HG03575 (cell line): Measurements from ENCODE around the gene RABAC1.

Experiments
- ATAC-seq: cut with Tn5 transposase; IDR thresholded peaks from one replicate; pipeline ENCODE4 v1.9.1; 2021; ENCODE audit not compliant: unreplicated experiment, insufficient number of reproducible peaks, low FRiP score; ENCODE audit errors: extremely low read depth

The RABAC1 gene

DNA sequence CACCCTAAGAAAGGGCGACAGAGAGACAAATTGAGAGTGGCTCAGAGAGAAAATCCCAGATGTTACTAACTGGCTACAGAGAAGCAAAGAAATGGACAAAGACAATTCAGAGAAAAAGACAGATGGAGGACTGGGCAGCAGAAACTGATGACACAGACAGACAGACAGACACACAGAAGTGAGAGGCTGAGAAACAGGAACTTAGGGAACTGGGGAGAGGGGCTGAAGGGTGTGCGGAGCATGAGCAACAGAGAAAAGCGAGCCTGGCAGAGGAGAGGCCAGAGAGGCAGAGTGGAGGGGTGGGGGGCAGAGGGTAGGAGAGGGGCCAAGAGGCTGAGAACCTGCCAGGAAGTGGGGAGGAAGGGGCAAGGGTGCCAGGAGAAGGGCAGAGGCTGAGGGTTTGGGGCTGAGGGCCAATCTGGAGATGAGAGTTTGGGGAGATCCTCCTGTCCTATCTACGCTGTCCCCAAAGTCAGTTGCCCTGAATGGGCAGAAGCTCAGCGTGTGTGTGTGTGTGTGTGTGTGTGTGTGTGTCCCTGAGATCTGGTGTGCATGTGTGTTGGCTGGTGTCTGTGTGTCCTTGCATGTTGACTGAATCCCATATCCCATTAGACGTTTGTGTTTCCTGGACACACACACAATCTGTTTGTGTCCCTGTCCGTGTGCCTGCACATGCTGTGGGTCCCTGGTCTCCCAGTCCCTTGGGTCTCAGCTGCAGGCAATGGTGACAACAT, 25.3 kb downstream of the RABAC1 start:
- no peak for ATAC-seq

DNA sequence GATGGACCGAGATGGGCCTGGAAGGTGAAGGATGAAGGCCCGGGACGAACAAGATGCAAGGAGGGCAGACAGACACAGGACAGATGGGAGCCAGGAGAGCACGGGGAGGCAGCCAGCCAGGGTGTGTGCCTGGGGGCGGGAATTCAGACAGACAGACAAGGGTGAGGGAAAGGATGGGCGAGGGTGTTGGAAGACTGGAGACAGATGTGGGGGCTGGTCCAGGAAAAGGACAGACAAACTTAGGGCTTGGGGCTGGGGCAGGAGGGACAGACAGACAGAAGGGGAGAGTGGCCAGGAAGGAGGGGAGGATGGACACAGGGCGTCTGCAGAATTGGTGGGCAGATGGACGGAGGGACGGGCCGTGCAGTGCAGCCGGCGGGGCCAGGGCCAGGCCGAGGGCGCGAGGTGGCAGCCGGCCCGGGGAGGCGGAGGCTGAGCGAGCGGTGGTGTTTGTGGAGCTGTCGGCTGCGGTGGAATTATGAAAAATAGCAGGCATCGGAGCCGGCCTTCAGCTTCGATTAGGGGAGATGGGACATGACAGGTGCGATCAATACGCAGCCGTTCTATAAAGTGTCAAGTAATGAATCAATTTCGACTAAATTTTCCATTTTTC, 26.3 kb downstream of the RABAC1 start:
- no peak for ATAC-seq

DNA sequence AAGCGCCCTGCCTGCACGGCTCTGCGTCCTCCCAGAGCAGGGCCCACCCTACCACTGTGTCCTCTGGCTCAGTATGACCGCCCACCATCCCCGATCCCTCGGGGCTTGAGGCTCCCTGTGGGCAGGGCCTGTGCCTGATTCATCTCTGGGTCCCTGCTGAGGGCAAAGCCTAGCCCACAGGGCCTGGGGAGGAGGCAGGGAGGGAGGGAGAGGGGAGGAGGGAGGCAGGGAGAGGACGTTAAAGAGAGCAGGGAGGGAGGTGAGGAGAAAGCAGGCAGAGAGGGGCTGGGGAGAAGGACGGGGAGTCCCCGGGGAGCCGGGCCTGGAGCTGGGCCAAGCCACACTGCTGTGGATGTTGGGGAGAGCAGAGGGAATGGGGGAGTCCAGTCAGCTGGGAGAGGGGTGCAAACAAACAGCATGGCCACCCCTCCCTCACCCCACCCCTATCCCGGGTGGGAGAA, 26.8 kb downstream of the RABAC1 start:
- ATAC-seq: no peak

DNA sequence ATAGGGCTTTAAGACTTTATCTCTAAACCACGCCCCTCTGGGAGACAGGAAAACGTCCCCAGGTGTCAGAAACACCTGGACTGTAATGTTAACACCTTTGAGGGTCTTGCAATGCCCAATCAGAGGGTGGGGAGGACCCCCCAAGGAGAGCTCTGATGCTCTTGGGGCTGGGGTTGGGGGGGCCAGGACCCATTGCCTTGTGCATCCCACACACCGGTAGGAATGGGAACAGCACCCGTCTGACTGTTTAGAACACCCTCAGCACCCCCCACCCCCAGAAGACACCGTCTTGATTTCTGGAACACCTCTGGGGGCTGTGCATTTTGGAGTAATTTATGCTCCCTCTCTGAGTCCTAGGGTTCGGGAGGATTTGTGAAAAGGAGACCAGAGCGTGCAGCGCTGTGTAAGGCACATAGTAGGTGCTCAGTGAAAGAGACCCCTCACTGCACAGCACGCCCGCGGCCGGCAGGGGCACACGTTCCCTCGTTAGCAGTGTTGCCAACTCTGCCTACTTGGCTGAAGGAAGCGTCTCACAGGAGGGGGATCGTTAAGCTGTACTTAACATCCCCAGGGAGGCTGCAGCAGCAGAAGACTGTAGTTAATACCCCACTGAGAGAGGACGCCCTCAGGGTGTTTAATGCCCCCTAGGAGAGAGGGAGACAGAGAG, 28.1 kb downstream of the RABAC1 start:
- ATAC-seq: no peak

DNA sequence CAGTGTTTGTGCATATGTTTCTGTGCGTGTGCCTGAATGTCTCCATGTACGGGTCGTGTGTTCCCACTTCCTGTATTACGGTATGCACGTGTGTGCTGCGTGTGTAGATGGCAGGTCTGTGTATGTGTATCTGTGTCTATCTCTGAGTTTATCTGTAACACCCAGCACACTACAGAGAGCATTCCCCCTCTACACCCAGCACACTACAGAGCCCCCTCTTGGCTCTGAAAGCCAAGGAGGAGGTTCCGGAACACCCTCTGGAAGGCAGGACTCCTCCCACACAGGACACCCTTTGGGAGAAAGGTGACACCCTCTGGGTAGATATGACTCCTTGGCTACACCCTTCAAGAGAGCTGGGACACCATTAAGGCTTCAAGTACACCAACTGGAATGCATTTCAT, 28.8 kb downstream of the RABAC1 start:
- no peak for ATAC-seq

DNA sequence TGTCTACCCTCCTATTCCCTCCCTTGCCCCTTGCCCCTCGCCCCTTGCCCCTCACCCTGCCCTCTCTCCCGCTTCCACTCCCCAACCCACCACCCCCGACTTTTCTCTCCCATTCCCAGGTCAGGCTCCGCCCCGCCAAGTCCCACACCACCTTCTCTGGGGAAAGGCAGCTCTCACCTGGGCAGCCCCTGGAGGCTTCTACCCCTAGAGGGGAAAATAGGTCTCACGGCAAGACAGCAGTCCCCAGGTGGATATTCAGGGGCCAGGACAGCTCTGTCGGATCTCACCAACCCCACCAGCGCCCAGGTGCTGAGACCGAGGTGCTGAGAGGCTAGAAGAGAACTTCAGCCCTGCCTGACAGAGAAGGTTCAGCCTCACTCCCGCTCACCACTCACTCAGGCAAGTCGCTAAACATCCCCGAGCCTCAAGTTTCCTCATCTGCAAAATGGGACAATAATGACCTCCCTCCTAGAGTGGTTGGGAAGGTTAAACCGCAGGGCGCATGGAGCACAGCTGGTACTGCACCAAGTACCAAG, 29.5 kb downstream of the RABAC1 start:
- no peak for ATAC-seq

DNA sequence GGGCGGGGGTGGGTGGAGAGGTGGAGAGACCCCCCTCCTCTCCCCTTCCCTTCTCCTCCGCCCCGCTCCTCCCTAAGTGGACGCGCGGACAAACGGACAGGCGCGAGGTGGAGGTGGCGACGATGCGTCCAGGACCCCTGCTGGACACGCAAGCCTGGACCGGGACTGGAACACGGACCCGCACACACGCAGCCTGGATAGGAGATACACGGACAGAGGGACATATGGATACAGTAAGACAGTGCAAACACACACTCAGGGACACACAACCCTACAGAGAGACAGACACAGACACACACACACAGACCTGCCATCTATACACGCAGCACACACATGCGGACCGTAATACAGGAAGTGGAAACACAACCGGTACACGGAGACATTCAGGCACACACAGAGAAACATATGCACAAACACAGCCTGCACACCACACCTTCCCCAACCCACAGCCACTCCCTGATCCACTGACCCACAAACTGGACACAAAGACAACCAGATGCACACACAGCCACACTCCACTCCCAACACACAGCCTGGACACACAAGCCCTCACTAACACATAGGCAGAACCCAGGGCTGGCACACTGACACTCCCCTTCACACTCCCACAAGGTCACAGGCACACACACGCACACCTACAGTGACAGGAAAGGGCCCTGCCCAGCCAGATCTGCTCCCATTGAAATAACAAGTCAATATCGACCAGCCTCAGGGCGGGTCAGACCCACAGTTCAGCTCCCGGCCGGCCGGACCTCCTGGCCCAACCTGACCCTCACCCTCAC, 30.2 kb downstream of the RABAC1 start:
- ATAC-seq: no peak

DNA sequence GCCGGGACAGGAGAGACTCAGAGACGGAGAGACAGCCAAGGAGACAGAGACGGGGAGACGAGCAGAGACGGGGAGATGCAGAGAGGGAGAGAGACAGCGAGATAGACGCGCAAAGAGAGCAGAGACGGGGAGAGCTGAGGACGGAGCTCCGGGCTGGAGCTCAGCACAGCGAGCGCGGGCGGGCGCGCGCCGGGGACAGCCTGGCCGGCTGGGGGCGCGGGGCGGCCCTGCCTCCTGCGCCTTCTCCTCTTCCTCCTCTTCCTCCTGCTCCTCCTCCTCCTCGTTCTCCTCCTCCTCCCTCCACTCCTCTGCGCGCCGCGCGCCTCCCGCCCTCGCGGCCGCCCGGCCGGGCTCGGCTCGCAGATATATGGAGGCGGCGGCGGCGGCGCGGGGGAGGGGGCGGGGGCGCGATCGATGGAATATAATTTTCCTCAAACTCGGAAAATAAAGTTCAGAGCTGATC, 30.9 kb downstream of the RABAC1 start, which contains the start of gene ERFL:
TSS of gene ERFL (minus strand) at position 229 of the 463 bp plus-strand sequence. CDS start 15,530 bp downstream, outside the sequence.
- no peak for ATAC-seq

DNA sequence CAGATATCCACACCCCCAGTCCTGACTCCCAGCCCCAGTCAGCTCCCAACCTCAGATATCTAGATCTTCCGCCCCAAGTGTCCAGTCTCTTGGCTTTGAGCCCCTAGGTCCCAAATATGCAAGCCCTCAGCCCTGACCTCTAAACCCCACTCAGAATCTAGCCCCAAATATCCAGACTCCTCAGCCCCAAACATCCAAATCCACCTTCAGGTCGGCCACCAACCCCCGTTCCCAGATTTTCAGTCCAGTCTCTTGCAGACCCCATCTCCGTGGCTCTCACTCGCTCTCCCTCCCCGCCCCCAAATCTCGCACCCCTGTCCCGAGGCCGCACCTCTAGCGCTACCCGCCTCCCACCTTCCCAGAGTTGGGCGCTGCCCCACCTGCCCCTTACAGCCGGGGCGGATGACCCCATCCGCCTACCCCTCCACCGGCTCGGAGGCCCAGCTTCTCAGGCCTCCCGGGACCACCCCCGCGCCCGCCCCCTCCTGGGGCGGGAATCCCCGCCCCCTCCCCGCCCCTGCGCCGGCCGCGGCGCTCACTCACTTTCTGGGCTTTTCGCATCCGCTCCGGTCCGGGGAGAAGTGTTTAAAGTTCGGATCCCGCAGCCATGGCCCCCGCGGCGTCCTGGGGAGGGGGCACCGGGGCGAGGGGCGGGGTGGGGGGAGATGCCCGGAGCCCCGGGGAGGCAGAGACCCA, 31.5 kb downstream of the RABAC1 start:
- no peak for ATAC-seq

DNA sequence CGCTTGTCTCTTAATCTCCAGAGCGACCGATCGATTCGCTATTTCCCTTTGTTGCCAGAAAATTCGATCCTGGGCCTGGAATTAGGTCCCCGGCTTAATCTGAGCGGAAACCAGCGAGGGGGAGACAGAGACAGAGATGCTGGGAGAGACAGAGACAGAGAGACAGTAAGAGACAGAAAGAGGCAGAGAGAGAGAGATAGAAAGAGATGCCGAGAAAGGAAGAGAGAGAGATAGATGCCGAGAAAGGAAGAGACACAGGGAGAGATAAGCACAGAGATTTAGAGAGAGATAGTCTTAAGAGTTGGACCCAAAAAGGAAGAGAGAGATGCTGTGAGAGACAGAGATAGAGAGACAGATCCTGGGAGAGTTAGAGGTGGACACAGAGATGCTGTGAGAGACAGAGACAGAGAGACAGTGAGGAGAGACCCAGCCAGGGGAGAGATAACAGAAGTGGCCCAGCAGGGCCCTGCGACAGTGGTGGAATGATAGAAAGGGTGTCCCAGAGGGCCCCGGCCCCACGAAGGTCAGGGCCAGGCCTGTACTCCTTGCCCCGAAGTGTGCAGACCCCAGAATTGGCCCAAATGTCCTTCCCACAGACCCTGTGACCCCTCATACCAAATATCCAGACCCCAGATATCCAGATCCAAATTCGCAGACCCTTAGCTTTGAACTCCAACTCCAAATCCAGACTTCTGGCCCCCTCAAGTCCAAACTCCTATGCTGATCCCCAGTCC, 32.2 kb downstream of the RABAC1 start:
- no peak for ATAC-seq

DNA sequence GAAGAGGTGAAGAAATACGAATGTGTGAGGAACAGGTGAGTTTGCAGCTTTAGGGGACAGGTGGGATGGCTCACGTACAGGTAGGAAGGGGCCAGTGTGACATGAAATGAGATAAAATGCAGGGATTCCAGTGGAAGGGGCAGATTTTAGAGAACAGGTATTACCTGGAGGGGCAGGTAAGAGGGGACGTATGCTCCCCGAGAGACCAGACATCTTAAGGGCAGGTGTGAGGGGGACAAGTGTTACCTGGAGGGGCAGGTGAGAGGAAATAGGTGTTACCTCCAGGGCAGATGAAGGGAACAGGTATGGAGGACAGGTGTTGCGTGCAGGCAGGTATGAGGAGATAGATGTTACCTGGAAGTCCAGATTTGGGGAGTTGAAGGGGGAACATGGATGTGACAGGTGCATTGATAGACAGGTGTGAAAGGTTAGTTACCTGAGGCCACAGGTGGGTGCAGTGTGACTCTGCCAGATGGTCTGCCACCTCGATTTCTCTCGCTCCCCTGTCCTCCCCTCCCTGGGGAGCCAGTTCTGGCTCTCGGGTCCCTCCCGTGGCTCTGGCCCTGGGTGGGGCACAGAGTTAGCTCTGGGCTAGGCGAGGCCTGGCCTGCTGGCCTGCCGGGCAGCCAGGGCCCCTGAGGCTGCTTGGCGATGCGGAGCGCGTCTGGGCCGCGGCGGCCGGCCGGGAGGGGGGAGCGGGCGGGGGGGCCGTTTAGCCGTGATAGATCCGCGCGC, 32.9 kb downstream of the RABAC1 start:
- no peak for ATAC-seq

DNA sequence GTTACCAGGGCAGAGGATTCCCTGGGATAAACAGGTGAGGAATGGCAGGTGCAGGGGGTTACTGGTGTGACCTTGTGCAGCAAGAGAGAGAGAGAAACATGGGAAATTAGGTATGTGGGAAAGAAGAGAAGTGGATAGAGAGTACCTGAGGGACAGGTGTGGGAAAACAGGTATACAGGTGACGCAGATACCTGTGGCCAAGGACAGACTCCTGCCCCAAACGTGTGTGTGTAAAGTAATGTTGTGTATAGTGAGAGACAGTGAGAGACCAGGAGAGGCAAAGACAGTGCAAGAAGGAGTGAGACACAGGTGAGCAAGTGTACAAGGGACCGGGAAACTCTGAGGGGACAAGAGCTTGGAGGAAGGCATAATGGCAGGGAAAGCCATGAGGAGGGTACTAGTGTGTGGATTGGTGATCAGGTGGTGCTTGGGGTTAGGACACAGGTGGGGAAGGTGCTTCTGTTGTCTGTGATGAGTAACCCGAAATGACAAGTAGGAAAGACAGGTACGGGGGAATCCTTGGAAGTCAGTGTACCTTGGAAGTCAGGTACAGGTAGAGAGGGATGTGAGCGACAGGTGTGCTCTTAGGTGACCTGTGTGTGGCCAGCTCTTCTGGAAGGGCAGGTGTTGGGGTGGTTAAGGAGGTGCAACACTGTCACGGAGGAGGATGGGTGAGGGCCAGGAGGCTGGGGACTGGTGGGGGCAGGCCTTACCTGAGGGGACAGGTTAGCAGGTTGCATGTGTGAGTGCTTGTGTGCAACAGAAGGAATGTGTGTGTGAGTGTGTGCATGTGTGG, 33.7 kb downstream of the RABAC1 start:
- ATAC-seq: no peak

DNA sequence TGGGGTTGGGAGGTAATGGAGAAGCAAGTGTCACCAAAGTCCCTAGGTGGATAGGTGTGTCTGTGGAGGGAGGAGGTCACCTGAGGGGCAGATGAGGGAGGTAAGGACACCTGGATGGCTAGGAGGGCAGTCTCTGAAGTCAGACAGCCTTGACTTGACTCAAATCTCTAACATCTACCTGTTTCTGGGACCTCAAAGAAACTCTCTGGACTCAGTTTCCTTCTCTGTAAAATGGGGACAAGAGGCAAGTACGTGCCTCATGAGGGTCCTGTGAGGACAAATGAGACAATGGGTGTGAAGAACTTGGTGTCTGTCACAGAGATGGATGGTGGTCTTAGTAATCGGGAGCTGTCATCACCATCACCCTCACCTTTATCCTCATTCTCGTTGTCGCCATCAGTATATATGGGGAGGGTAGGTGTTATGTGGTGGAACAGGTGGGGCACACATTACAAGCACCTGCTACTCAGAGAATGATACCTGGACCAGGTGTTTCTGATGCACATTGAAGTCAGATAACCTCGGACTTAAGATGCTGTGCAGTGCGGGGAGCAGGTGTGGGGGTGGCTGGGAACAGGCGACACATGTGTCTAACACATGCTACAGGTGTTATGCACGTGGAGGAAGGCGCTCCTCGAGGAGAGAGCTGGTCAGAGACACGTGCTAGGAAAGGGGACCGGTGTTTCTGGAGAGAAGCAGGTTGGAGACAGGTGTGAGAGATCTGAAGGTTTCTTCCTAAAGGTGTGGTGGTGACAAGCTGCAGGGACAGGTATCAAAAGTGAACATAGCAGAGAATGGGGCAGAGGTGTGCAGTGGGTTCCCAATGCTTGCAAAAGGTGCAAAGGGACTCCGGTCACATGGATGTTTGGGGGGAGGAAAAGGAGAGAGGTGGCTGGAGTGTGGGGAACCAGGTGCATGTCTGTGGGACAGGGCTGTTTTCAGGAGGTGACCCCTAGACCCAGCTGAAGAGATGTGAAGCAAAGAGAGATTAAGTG, 34.7 kb downstream of the RABAC1 start:
- ATAC-seq: no peak

DNA sequence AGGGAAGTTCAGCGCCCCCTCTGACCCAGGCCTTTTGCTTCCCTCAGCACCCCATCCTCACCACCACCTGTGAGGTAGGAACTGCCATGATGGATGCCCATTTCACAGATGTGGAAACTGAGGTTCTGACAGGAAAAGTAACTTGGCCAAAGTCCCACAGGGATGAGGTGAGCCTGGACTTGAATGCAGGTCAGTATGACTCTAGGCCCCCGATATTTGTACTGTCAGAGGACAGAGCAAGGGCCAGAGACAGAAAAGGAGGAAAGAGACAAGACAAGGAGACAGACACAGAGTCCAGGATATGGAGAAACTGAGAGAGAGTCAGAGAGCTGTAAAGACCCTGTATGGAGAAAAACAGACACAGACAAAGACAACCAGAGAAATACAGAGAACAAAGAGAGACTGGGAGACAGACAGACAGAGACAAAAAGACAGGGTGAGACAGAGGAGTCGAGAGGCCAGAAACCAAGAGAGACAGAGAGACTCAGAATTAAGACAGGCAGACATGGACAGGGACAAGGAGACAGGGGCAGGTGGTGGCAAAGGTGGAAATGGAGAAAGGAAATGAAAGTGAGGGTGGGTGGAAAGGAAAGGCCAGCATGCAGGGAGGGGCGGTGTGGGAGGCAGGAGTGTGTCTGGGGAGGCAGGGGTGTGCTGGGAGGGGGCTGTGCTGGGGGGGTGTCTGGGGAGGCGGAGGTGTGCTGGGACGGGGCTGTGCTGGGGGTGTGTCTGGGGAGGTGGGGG, 35.9 kb downstream of the RABAC1 start:
- no peak for ATAC-seq

DNA sequence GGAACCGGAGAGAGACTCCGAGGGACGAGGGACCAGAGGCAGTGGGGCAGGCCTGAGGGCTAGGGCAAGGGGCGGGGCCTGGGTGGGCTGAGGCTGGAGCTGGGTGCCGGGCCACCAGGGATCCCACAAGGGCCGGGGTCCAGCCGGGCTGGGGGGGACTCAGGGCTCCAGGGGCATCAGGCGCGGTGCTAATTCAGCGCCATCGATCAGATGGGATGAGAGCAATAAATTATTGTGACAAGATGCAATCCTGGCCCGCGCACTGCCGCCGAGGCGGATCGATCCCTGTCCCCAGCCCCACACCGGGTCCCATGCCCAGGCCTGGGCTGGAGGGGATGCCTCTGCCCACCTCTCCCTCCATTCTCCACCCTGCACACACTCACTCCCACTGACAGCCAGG, 36.5 kb downstream of the RABAC1 start:
- ATAC-seq: no peak
